Fibroblast of lung (primary cell): ENCODE measurements around the gene DNAJB2. TPM values are rescaled to one million over a fixed set of nuclear protein-coding genes. Genes with fewer than 3 reads are reported as not detected.
A peak's percentile ranks its signal among the peaks of the same experiment; 100 is the strongest.
"Not testable (repeated sequence)": the region's sequence is repeated elsewhere in the genome, so short reads cannot be mapped to it uniquely, and the experiment has no call there.

Source experiments
- DNase-seq, 2 donors: peaks; one replicate each; pipeline versions ENCODE4 v3.0.0 to v3.0.0-alpha.2; 2010; ENCODE audit warnings: low read depth in 2 of 2
- H2AFZ ChIP-seq: 2 replicates; pipeline ENCODE4 v1.5.1; 2012; ENCODE audit warnings: low read length, control low read depth, inconsistent platforms
- H3K27ac ChIP-seq: 2 replicates; pipeline ENCODE4 v1.5.1; 2011; ENCODE audit warnings: low read length, control low read depth; ENCODE audit not compliant: insufficient read depth
- H3K27me3 ChIP-seq: 2 replicates; pipeline ENCODE4 v1.5.1; 2011; ENCODE audit warnings: mild to moderate bottlenecking, low read length; ENCODE audit not compliant: control insufficient read depth, insufficient read depth
- H3K36me3 ChIP-seq: 2 replicates; pipeline ENCODE4 v1.5.1; 2011; ENCODE audit warnings: low read length; ENCODE audit not compliant: control insufficient read depth, insufficient read depth
- H3K4me1 ChIP-seq: 2 replicates; pipeline ENCODE4 v1.5.1; 2011; ENCODE audit warnings: low read length; ENCODE audit not compliant: control insufficient read depth, insufficient read depth; ENCODE audit errors: extremely low read depth
- H3K4me2 ChIP-seq: 2 replicates; pipeline ENCODE4 v1.5.1; 2011; ENCODE audit warnings: low read length, control low read depth; ENCODE audit not compliant: insufficient read depth; ENCODE audit errors: extremely low read depth
- H3K4me3 ChIP-seq, 4 experiments: fragments of 200-600 bp in 1 of 4; sonication (generic) in 1 of 4; replicated peaks in 1 of 4; 2 replicates each; pipeline ENCODE4 v1.5.1; 2011 to 2016; ENCODE audit warnings: low read length in 4 of 4, low read depth in 3 of 4, mild to moderate bottlenecking in 3 of 4, control low read depth in 2 of 4, inconsistent platforms in 1 of 4, mixed read lengths in 1 of 4; ENCODE audit not compliant: insufficient read depth in 1 of 4; ENCODE audit errors: control extremely low read depth in 1 of 4
- H3K79me2 ChIP-seq: 2 replicates; pipeline ENCODE4 v1.5.1; 2012; ENCODE audit warnings: mild to moderate bottlenecking, low read length, inconsistent platforms; ENCODE audit not compliant: control insufficient read depth, insufficient read depth
- H3K9ac ChIP-seq: 2 replicates; pipeline ENCODE4 v1.5.1; 2011; ENCODE audit warnings: mild to moderate bottlenecking, low read length, control low read depth; ENCODE audit not compliant: insufficient read depth
- H3K9me3 ChIP-seq: 2 replicates; pipeline ENCODE4 v1.5.1; 2012; ENCODE audit warnings: low read depth, low read length; ENCODE audit not compliant: control insufficient read depth, insufficient read depth
- H4K20me1 ChIP-seq: 2 replicates; pipeline ENCODE4 v1.5.1; 2011; ENCODE audit warnings: low read length; ENCODE audit not compliant: control insufficient read depth, insufficient read depth; ENCODE audit errors: extremely low read depth
- EZH2 ChIP-seq: IDR thresholded peaks from 2 replicates; pipeline ENCODE4 v1.5.1; 2012; ENCODE audit warnings: low read length, control low read depth, mild to moderate bottlenecking; ENCODE audit errors: missing control alignments
- polyA plus RNA-seq, 2 donors: library from polyadenylated mRNA; depleted of rRNA in 1 of 2; stranded (reverse) in 1 of 2; unstranded in 1 of 2; fragments of >200 nt; gene quantifications; 2 replicates each; pipeline ENCODE4 v1.2.1, GENCODE V29; 2011 to 2012; ENCODE audit warnings: missing spikeins in 1 of 2
- total RNA-seq: library from RNA; depleted of rRNA; stranded (reverse); fragments of >200 nt; gene quantifications from 2 replicates; pipeline ENCODE4 v1.2.1, GENCODE V29; 2014
- TF ChIP-seq, protein P1 (sequence below), 2 donors: IDR thresholded peaks in 1 of 2; conservative IDR thresholded peaks in 1 of 2; 1 replicate in 1 of 2; 2 replicates in 1 of 2; pipeline ENCODE4 v1.5.1; 2011 to 2012; ENCODE audit warnings: low read length in 2 of 2, control low read depth in 1 of 2, inconsistent platforms in 1 of 2, low read depth in 1 of 2, mild to moderate bottlenecking in 1 of 2

The DNAJB2 gene
- total and polyA plus RNA-seq, 2 donors (not counting 1 experiment from before 2014, with no cell fraction given): 29.8 to 81.3 TPM

DNA sequence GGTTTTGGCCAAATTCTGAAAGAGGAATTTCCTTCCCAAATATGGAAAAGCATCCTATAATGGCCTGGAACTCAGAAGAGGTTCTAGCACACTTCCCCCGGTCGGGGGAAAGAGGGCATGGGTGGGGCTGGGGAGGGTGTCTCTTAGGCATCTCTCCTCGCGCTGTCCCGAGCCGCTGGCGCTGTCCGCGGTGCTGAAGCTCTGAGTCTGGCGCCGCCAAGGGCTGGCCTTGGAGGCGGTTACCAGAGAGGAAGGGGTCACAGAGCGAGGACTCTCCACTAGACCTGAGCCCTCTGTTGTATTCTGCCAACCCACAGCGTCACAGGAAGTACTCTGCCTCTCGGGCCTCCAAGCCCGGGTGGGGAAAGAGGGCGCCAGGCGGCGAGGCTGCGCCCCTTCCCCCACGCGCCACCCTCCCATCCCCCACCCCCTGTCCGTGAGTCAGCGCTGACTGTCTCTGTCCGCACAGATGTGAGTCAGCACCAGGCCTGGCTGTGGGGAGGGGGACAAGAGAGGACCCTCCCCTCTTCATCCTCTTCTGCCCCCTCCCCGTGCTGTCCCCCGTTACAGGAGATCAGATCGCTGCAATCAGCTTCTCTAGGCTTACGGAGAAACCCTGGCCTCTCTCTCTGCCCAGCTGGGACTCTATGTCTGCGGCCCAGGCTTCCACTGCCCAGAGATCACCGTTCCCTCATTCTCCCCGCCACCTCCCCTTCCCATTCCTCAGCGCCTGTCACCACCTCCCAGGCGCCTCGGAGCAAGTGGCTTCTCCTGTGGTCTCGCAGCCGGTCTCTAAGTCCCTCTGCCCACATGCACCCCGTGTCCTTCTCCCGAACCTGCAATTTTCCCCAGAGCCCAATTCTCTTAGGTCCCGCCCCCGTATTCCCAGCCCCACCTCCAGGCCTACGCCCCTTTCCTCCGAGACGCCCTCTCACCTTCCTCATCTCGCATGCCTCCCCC is 29.3 kb downstream of the DNAJB2 start:
- H2AFZ ChIP-seq: no peak overlapping the region
- no peak overlapping the region for H3K27ac ChIP-seq

DNA sequence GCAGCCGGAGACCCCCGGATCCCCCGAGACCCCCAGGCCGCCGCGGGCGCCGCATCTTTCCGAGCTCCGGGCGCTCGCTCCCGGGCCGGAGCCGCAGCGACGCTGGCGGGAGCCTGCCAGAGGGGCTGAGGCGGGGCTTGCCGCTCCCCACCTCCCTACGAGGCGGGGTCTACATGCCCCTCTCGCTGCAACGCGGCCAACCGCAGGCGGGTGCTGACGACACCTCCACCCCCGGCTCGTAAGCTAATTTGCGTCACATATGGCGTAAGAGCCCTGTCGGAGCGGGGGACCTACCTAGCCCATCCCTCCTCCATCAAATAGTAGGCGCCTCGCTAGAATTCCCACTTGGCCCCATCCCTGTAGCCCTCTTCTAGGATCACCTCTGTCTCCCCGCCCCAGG is 30.1 kb downstream of the DNAJB2 start, which contains the start of gene PTPRN:
TSS of gene PTPRN (minus strand) at position 124 of the 400 bp plus-strand sequence. CDS start at position 55, 69 bp downstream.
- no peak within 1 kb of the TSS for H3K27ac ChIP-seq
- H3K4me3 ChIP-seq: peak within 1 kb of the TSS in 3 of 4 experiments; percentile 11 to 69 (median 40)
- H3K4me2 ChIP-seq: peak within 1 kb of the TSS; percentile 62
- H4K20me1 ChIP-seq: no peaks in the 10 kb centered on the region
- DNase-seq: peak; percentile 83 to 87
- H3K27me3 ChIP-seq: peaks cover 13% of the 10 kb centered on the region
- H3K9ac ChIP-seq: no peak within 1 kb of the TSS
- no peaks in the 10 kb centered on the region for H3K9me3 ChIP-seq
- no peaks in the 10 kb centered on the region for H3K79me2 ChIP-seq
- peaks cover 3% of the 10 kb centered on the region for H3K4me1 ChIP-seq
- no peak within 1 kb of the TSS for H2AFZ ChIP-seq
- H3K36me3 ChIP-seq: no peaks in the 10 kb centered on the region
- TF ChIP-seq EZH2: no peak
- TF ChIP-seq, protein P1, sequence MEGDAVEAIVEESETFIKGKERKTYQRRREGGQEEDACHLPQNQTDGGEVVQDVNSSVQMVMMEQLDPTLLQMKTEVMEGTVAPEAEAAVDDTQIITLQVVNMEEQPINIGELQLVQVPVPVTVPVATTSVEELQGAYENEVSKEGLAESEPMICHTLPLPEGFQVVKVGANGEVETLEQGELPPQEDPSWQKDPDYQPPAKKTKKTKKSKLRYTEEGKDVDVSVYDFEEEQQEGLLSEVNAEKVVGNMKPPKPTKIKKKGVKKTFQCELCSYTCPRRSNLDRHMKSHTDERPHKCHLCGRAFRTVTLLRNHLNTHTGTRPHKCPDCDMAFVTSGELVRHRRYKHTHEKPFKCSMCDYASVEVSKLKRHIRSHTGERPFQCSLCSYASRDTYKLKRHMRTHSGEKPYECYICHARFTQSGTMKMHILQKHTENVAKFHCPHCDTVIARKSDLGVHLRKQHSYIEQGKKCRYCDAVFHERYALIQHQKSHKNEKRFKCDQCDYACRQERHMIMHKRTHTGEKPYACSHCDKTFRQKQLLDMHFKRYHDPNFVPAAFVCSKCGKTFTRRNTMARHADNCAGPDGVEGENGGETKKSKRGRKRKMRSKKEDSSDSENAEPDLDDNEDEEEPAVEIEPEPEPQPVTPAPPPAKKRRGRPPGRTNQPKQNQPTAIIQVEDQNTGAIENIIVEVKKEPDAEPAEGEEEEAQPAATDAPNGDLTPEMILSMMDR (conservative IDR thresholded peaks at IDR 0.05 in 1 of 2, IDR thresholded peaks at IDR 0.05 in 1 of 2; ENCODE audit: low read depth in 1 of 2, low read length in 2 of 2): no peak

More for the DNA sequence above, 29.3 kb downstream of the DNAJB2 start:
- Histone ChIP-seq H3K4me1 (peaks cover 3% of the 10 kb centered on the region), H3K9ac (no peak overlapping the region), H3K36me3 (no peaks in the 10 kb centered on the region), H3K27me3 (peaks cover 13% of the 10 kb centered on the region), H3K79me2 (no peaks in the 10 kb centered on the region), H3K4me2 (peak overlapping the region; percentile 62), H3K4me3 (peak overlapping the region in 3 of 4 experiments; percentile 11 to 69 (median 40)), H4K20me1 (no peaks in the 10 kb centered on the region), H3K9me3 (no peaks in the 10 kb centered on the region)
- TF ChIP-seq, protein P1 (conservative IDR thresholded peaks at IDR 0.05 in 1 of 2, IDR thresholded peaks at IDR 0.05 in 1 of 2; ENCODE audit: low read depth in 1 of 2, low read length in 2 of 2): no peak
- no peak for TF ChIP-seq EZH2
- DNase-seq: peak; percentile 67 to 82

DNA sequence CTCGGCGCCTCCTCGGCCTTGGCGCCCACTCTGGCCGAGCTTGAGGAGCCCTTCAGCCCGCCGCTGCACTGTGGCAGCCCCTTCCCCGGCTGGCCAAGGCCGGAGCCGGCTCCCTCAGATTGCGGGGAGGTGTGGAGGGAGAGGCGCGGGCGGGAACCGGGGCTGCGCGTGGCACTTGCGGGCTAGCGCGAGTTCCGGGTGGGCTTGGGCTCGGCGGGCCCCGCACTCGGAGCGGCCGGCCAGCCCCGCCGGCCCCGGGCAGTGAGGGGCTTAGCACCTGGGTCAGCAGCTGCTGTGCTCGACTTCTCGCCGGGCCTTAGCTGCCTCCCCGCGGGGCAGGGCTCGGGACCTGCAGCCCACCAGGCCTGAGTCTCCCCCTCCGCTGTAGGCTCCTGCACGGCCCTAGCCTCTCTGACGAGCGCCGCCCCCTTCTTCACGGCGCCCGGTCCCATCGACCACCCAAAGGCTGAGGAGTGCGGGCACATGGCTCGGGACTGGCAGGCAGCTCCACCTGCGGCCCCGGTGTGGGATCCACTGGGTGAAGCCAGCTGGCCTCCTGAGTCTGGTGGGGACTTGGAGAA is 33.6 kb downstream of the DNAJB2 start:
- H2AFZ ChIP-seq, H3K4me2 ChIP-seq, H3K4me3 ChIP-seq, H3K79me2 ChIP-seq, DNase-seq, H3K36me3 ChIP-seq, H3K27ac ChIP-seq, H3K9me3 ChIP-seq, H3K9ac ChIP-seq, H4K20me1 ChIP-seq, H3K4me1 ChIP-seq: not testable (repeated sequence)
- H3K27me3 ChIP-seq: peaks cover 13% of the 10 kb centered on the region
